Measurements from ENCODE around the gene LHFPL6.

The LHFPL6 gene

GRCh38 chr13:39552246-39552645, 50.7 kb downstream of the LHFPL6 start:
- Histone ChIP-seq H3K4me2 (ENCODE audit: insufficient read depth, low read length, poor library complexity, severe bottlenecking) (no peak overlapping the region), H3K18ac (ENCODE audit: low read length) (no peak overlapping the region), H2BK120ac (ENCODE audit: low read depth, low read length) (no peak overlapping the region), H4K91ac (ENCODE audit: low read depth, low read length, poor library complexity) (no peak overlapping the region), H3K9ac (ENCODE audit: low read depth, low read length, poor library complexity) (no peak overlapping the region), H3K27ac (replicated peaks; ENCODE audit: low read length) (no peak overlapping the region), H3K23ac (ENCODE audit: low read depth, low read length, poor library complexity) (no peak overlapping the region), H3K4me1 (ENCODE audit: control insufficient read depth in 2 of 2, insufficient read depth in 1 of 2, low read depth in 1 of 2, low read length in 2 of 2) (no peaks in the 10 kb centered on the region), H3K79me1 (ENCODE audit: low read depth, low read length) (peaks cover 1% of the 10 kb centered on the region), H2BK5ac (ENCODE audit: low read length) (no peak overlapping the region), H3K9me3 (replicated peaks in 1 of 2; ENCODE audit: control insufficient read depth in 2 of 2, insufficient read depth in 1 of 2, low read depth in 1 of 2, low read length in 2 of 2) (peaks cover 1 to 19% of the 10 kb centered on the region in 2 donors), H2BK15ac (ENCODE audit: low read length) (no peak overlapping the region), H3K4me3 (ENCODE audit: low read length in 2 of 2) (no peak overlapping the region), H4K8ac (ENCODE audit: low read depth, low read length) (no peak overlapping the region), H3K14ac (ENCODE audit: low read length) (no peak overlapping the region), H2AFZ (ENCODE audit: low read length) (no peak overlapping the region), H2AK5ac (ENCODE audit: low read depth, low read length) (no peak overlapping the region), H3K4ac (ENCODE audit: low read length) (no peak overlapping the region), H2BK12ac (ENCODE audit: low read length) (no peak overlapping the region), H3K36me3 (replicated peaks in 1 of 2; ENCODE audit: control insufficient read depth in 2 of 2, insufficient read depth in 2 of 2, low read length in 2 of 2) (peaks cover 2 to 59% of the 10 kb centered on the region in 2 donors), H3K27me3 (ENCODE audit: control insufficient read depth in 3 of 3, insufficient read depth in 3 of 3, low read depth in 1 of 3, low read length in 3 of 3) (no peaks in the 10 kb centered on the region)
- DNase-seq (ENCODE audit: low spot score) = no peak
- no CpG with 5 or more reads among the region's 2 CpGs for WGBS, 2 donors (ENCODE audit: extremely low coverage in 2 of 2, insufficient read length in 2 of 2, insufficient replicate concordance in 1 of 2)

GRCh38 chr13:39550931-39551330, 52.1 kb downstream of the LHFPL6 start:
- Histone ChIP-seq H3K36me3 (replicated peaks in 1 of 2; ENCODE audit: control insufficient read depth in 2 of 2, insufficient read depth in 2 of 2, low read length in 2 of 2) (peaks cover 2 to 52% of the 10 kb centered on the region in 2 donors), H4K8ac (ENCODE audit: low read depth, low read length) (no peak overlapping the region), H4K91ac (ENCODE audit: low read depth, low read length, poor library complexity) (no peak overlapping the region), H2BK15ac (ENCODE audit: low read length) (no peak overlapping the region), H2BK5ac (ENCODE audit: low read length) (no peak overlapping the region), H3K4me3 (ENCODE audit: low read length in 2 of 2) (no peak overlapping the region), H3K4ac (ENCODE audit: low read length) (no peak overlapping the region), H3K9ac (ENCODE audit: low read depth, low read length, poor library complexity) (no peak overlapping the region), H3K9me3 (replicated peaks in 1 of 2; ENCODE audit: control insufficient read depth in 2 of 2, insufficient read depth in 1 of 2, low read depth in 1 of 2, low read length in 2 of 2) (peaks cover 1 to 8% of the 10 kb centered on the region in 2 donors), H2AK5ac (ENCODE audit: low read depth, low read length) (no peak overlapping the region), H3K27me3 (ENCODE audit: control insufficient read depth in 3 of 3, insufficient read depth in 3 of 3, low read depth in 1 of 3, low read length in 3 of 3) (no peaks in the 10 kb centered on the region), H2BK120ac (ENCODE audit: low read depth, low read length) (no peak overlapping the region), H3K79me1 (ENCODE audit: low read depth, low read length) (peaks cover 1% of the 10 kb centered on the region), H3K4me2 (ENCODE audit: insufficient read depth, low read length, poor library complexity, severe bottlenecking) (no peak overlapping the region), H3K18ac (ENCODE audit: low read length) (no peak overlapping the region), H3K23ac (ENCODE audit: low read depth, low read length, poor library complexity) (no peak overlapping the region), H2BK12ac (ENCODE audit: low read length) (no peak overlapping the region), H3K27ac (replicated peaks; ENCODE audit: low read length) (no peak overlapping the region), H3K4me1 (ENCODE audit: control insufficient read depth in 2 of 2, insufficient read depth in 1 of 2, low read depth in 1 of 2, low read length in 2 of 2) (peaks cover 0 to 2% of the 10 kb centered on the region in 2 donors), H2AFZ (ENCODE audit: low read length) (no peak overlapping the region), H3K14ac (ENCODE audit: low read length) (no peak overlapping the region)
- no peak for DNase-seq (ENCODE audit: low spot score)

- Histone ChIP-seq H3K9ac (ENCODE audit: low read depth, low read length, poor library complexity) (no peak overlapping the region), H3K4me2 (ENCODE audit: insufficient read depth, low read length, poor library complexity, severe bottlenecking) (no peak overlapping the region), H3K36me3 (replicated peaks in 1 of 2; ENCODE audit: control insufficient read depth in 2 of 2, insufficient read depth in 2 of 2, low read length in 2 of 2) (peaks cover 2 to 56% of the 10 kb centered on the region in 2 donors), H3K4me3 (ENCODE audit: low read length in 2 of 2) (no peak overlapping the region), H3K23ac (ENCODE audit: low read depth, low read length, poor library complexity) (no peak overlapping the region), H2AK5ac (ENCODE audit: low read depth, low read length) (no peak overlapping the region), H2BK15ac (ENCODE audit: low read length) (no peak overlapping the region), H3K27ac (replicated peaks; ENCODE audit: low read length) (no peak overlapping the region), H2BK120ac (ENCODE audit: low read depth, low read length) (no peak overlapping the region), H2BK12ac (ENCODE audit: low read length) (no peak overlapping the region), H4K8ac (ENCODE audit: low read depth, low read length) (no peak overlapping the region), H2AFZ (ENCODE audit: low read length) (no peak overlapping the region), H4K91ac (ENCODE audit: low read depth, low read length, poor library complexity) (no peak overlapping the region), H3K4me1 (ENCODE audit: control insufficient read depth in 2 of 2, insufficient read depth in 1 of 2, low read depth in 1 of 2, low read length in 2 of 2) (peaks cover 0 to 2% of the 10 kb centered on the region in 2 donors), H3K4ac (ENCODE audit: low read length) (no peak overlapping the region), H3K9me3 (replicated peaks in 1 of 2; ENCODE audit: control insufficient read depth in 2 of 2, insufficient read depth in 1 of 2, low read depth in 1 of 2, low read length in 2 of 2) (peaks cover 1 to 8% of the 10 kb centered on the region in 2 donors), H3K14ac (ENCODE audit: low read length) (no peak overlapping the region), H2BK5ac (ENCODE audit: low read length) (no peak overlapping the region), H3K79me1 (ENCODE audit: low read depth, low read length) (peaks cover 1% of the 10 kb centered on the region), H3K18ac (ENCODE audit: low read length) (no peak overlapping the region), H3K27me3 (ENCODE audit: control insufficient read depth in 3 of 3, insufficient read depth in 3 of 3, low read depth in 1 of 3, low read length in 3 of 3) (no peaks in the 10 kb centered on the region)
- DNase-seq (ENCODE audit: low spot score) = no peak
These were observed 55.9 kb downstream of the LHFPL6 start for GRCh38 chr13:39547108-39547507.

GRCh38 chr13:39542361-39542760, 60.6 kb downstream of the LHFPL6 start:
- H2AK5ac ChIP-seq (ENCODE audit: low read depth, low read length) = no peak overlapping the region
- no peak overlapping the region for H3K27ac ChIP-seq (replicated peaks; ENCODE audit: low read length)
- H2BK5ac ChIP-seq (ENCODE audit: low read length) = no peak overlapping the region
- no peak overlapping the region for H3K18ac ChIP-seq (ENCODE audit: low read length)
- H3K79me1 ChIP-seq (ENCODE audit: low read depth, low read length) = no peaks in the 10 kb centered on the region
- H4K91ac ChIP-seq (ENCODE audit: low read depth, low read length, poor library complexity) = no peak overlapping the region
- no peak overlapping the region for H2AFZ ChIP-seq (ENCODE audit: low read length)
- WGBS, 2 donors (ENCODE audit: extremely low coverage in 2 of 2, insufficient read length in 2 of 2, insufficient replicate concordance in 1 of 2) = no CpG with 5 or more reads among the region's 2 CpGs
- DNase-seq (ENCODE audit: low spot score) = no peak
- no peak overlapping the region for H3K4me3 ChIP-seq (ENCODE audit: low read length in 2 of 2)
- H3K23ac ChIP-seq (ENCODE audit: low read depth, low read length, poor library complexity) = no peak overlapping the region
- no peak overlapping the region for H2BK120ac ChIP-seq (ENCODE audit: low read depth, low read length)
- H4K8ac ChIP-seq (ENCODE audit: low read depth, low read length) = no peak overlapping the region
- no peaks in the 10 kb centered on the region for H3K9me3 ChIP-seq (replicated peaks in 1 of 2; ENCODE audit: control insufficient read depth in 2 of 2, insufficient read depth in 1 of 2, low read depth in 1 of 2, low read length in 2 of 2)
- H3K9ac ChIP-seq (ENCODE audit: low read depth, low read length, poor library complexity) = no peak overlapping the region
- peaks cover 0 to 26% of the 10 kb centered on the region in 2 donors for H3K36me3 ChIP-seq (replicated peaks in 1 of 2; ENCODE audit: control insufficient read depth in 2 of 2, insufficient read depth in 2 of 2, low read length in 2 of 2)
- no peak overlapping the region for H2BK15ac ChIP-seq (ENCODE audit: low read length)
- H3K4ac ChIP-seq (ENCODE audit: low read length) = no peak overlapping the region
- H3K4me2 ChIP-seq (ENCODE audit: insufficient read depth, low read length, poor library complexity, severe bottlenecking) = no peak overlapping the region
- no peaks in the 10 kb centered on the region for H3K27me3 ChIP-seq (ENCODE audit: control insufficient read depth in 3 of 3, insufficient read depth in 3 of 3, low read depth in 1 of 3, low read length in 3 of 3)
- H2BK12ac ChIP-seq (ENCODE audit: low read length) = no peak overlapping the region
- H3K14ac ChIP-seq (ENCODE audit: low read length) = no peak overlapping the region
- H3K4me1 ChIP-seq (ENCODE audit: control insufficient read depth in 2 of 2, insufficient read depth in 1 of 2, low read depth in 1 of 2, low read length in 2 of 2) = peaks cover 2 to 4% of the 10 kb centered on the region in 2 donors

Measured in neuronal stem cell (in vitro differentiated cells).